ENCODE data around the gene TECTA.
A peak's percentile ranks its signal among the peaks of the same experiment; 100 is the strongest.

Gene TECTA

DNA sequence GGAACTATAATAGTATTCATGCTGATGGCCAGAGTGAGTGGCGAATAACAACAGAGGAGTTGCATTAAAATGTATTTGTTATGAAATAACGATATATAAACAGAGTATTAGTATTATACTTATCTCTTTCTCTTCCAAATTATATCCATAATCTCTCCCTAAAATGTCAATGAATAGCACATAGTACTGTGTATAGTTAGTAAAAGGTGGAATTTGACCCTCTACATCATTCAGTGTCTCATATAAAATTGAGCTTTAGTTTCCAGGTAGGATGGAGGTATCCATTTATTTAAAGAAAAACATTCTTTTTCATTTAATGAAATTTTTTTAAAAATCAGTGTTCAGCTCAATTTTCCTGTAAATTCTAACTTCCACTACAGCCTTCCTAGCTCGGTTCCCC is 34.4 kb upstream of the TECTA start:
- TF ChIP-seq, protein P1, sequence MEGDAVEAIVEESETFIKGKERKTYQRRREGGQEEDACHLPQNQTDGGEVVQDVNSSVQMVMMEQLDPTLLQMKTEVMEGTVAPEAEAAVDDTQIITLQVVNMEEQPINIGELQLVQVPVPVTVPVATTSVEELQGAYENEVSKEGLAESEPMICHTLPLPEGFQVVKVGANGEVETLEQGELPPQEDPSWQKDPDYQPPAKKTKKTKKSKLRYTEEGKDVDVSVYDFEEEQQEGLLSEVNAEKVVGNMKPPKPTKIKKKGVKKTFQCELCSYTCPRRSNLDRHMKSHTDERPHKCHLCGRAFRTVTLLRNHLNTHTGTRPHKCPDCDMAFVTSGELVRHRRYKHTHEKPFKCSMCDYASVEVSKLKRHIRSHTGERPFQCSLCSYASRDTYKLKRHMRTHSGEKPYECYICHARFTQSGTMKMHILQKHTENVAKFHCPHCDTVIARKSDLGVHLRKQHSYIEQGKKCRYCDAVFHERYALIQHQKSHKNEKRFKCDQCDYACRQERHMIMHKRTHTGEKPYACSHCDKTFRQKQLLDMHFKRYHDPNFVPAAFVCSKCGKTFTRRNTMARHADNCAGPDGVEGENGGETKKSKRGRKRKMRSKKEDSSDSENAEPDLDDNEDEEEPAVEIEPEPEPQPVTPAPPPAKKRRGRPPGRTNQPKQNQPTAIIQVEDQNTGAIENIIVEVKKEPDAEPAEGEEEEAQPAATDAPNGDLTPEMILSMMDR (conservative IDR thresholded peaks at IDR 0.05), result no peak
- H3K27ac ChIP-seq, result peak overlapping the region; percentile 52

DNA sequence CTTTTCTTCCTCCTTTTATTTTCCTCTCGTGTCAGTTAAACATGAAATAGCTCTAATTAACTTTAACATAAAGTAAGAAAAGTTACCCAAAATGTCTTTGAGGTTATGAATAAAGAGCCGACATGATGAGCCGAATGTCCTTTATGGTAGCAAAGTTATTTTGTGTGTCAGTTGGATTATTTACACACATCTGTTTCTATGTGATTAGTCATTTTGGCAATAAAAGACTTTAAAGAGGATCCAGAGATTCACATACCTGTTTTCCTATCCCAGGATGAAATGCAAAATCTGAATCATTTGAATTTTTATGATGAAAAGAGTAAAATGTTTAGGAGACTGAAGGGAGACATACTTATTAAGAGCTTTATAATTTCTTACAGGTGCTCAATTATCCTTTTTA is 34.0 kb upstream of the TECTA start:
- TF ChIP-seq, protein P1 (conservative IDR thresholded peaks at IDR 0.05), result no peak
- H3K27ac ChIP-seq, result peak overlapping the region; percentile 52

- peak overlapping the region; percentile 52 for H3K27ac ChIP-seq
- TF ChIP-seq, protein P1 (conservative IDR thresholded peaks at IDR 0.05), result no peak
These were observed 33.6 kb upstream of the TECTA start for GRCh38 chr11:121067453-121067852.

GRCh38 chr11:121067962-121068647 is 32.9 kb upstream of the TECTA start:
- H3K27ac ChIP-seq, result peak overlapping the region; percentile 52
- TF ChIP-seq, protein P1 (conservative IDR thresholded peaks at IDR 0.05), result no peak

DNA sequence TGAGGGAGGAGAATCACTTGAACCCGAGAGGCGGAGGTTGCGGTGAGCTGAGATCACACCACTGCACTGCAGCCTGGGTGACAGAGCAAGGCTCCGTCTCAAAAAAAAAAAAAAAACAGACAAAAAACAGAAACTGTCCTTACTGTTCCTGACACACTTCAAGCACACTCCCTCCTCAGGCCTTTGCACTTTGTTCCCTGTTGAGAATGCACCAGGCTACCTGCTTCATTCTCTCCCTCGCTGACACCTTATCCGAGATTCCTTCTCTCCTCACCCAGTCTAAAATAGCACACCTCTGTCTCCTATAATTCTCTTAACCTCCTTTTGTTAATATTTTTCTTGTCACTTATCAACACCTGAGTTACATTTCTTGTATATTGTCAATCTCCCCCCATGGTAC is 32.3 kb upstream of the TECTA start:
- TF ChIP-seq, protein P1 (conservative IDR thresholded peaks at IDR 0.05), result no peak
- no peak overlapping the region; the same call in 1 of the 2 replicates for H3K27ac ChIP-seq

- TF ChIP-seq, protein P1 (conservative IDR thresholded peaks at IDR 0.05), result no peak
- H3K27ac ChIP-seq, result peak overlapping the region; percentile 51
These were observed 29.8 kb upstream of the TECTA start for GRCh38 chr11:121070951-121071845.

- TF ChIP-seq, protein P1 (conservative IDR thresholded peaks at IDR 0.05), result no peak
These were observed 29.1 kb upstream of the TECTA start for GRCh38 chr11:121071846-121072450.

More at GRCh38 chr11:121071846-121072450, 29.1 kb upstream of the TECTA start:
- peak overlapping the region; percentile 51 for H3K27ac ChIP-seq
